HG03469 (cell line): ENCODE measurements around the gene PRSS33.

Source experiments
- ATAC-seq: cut with Tn5 transposase; IDR thresholded peaks from one replicate; pipeline ENCODE4 v1.9.1; 2021; ENCODE audit warnings: mild to moderate bottlenecking, moderate library complexity, moderate number of reproducible peaks; ENCODE audit not compliant: unreplicated experiment

Gene PRSS33

DNA sequence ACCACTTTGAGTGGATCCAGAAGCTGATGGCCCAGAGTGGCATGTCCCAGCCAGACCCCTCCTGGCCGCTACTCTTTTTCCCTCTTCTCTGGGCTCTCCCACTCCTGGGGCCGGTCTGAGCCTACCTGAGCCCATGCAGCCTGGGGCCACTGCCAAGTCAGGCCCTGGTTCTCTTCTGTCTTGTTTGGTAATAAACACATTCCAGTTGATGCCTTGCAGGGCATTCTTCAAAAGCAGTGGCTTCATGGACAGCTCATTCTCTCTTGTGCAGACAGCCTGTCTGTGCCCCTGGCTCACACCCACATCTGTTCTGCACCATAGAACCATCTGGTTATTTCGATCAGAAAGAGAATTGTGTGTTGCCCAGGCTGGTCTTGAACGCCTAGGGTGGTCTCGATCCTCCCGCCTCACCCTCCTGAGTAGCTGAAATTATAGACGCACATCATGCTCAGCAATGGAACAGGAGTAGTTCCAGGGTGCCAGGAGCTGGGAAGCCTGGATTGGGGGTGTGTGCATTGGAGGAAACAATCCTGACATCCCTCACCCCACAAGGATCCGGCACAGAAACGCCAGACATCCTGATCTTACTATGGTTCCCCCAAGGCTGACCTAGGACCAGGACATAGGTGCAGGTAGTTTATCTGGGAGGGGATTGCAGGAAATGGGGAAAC, 34.3 kb upstream of the PRSS33 start:
- ATAC-seq, result no peak

DNA sequence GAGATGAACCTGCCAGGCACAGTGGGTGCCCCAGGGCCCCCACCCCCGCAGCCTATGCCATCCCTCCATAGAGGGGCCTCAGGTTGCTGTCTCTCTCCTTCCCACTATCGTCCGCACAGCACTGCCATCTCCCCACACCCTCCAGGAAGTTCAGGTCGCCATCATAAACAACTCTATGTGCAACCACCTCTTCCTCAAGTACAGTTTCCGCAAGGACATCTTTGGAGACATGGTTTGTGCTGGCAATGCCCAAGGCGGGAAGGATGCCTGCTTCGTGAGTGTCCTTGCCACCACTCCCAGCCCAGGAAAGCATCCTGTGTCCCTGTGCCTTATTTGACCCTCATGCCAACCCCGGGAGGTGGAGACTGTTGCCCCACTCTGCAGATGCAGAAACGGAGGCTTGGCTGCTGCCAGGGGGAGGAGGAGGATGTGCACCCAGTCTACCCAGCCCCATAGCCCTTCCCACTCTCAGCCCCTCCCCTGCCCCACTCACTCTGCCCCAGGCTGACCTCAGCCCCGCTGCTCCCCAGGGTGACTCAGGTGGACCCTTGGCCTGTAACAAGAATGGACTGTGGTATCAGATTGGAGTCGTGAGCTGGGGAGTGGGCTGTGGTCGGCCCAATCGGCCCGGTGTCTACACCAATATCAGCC, 33.6 kb upstream of the PRSS33 start:
- no peak for ATAC-seq

DNA sequence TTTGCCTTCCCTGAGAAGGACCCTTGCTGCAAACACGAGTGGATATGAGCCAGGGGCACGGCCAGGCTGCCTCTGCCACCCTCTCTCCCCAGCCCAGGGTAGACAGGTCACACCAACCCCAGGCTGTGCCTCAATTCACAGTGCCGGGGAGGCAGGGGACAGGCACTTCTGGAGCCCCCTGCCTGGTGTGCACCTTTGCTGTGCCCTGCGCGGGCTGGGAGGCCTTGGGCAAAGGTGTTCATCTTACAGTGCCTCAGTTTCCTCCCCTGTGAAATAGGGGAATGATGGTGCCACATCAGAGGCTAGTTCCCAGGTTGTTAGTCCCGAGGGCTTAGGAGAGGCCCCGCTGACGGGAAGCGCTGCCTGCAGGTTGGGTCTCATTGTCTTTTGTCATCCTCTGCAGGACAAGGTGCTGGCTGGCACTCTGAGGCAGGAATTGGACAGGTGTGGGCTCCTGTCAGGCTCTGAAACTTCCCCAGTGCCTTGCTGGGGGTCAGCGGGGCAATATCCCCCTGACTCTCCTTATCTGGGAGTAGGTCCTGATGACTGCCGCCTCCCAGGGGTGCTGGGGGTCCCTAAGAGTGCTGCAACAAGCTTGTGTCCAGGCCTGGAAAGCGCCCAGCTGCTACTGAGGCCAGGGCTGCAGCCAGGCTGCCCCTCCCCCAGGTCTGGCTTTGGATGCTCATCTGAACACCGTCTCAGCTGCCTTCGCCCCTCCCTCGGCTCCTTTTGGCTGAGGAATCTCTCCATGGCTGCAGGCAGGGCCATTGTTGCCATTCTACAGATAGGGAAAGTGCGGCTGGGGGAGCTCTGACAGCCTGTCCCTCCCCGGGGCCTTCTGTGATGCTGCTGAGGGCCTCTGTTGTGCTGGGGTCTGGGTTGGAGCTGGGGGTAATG, 32.8 kb upstream of the PRSS33 start:
- ATAC-seq, result no peak

GRCh38 chr16:2819179-2819938, 32.0 kb upstream of the PRSS33 start:
- ATAC-seq, result no peak

GRCh38 chr16:2818272-2818876, 31.0 kb upstream of the PRSS33 start:
- no peak for ATAC-seq

- no peak for ATAC-seq
These were observed 30.2 kb upstream of the PRSS33 start for GRCh38 chr16:2817340-2818271.

GRCh38 chr16:2816751-2817339, 29.5 kb upstream of the PRSS33 start, which contains the start of gene PRSS21:
Gene PRSS21 (plus strand): TSS chr16:2817237. CDS start chr16:2817269, 32 bp downstream.
- ATAC-seq, result no peak

GRCh38 chr16:2815299-2815771, 28.0 kb upstream of the PRSS33 start:
- no peak for ATAC-seq

DNA sequence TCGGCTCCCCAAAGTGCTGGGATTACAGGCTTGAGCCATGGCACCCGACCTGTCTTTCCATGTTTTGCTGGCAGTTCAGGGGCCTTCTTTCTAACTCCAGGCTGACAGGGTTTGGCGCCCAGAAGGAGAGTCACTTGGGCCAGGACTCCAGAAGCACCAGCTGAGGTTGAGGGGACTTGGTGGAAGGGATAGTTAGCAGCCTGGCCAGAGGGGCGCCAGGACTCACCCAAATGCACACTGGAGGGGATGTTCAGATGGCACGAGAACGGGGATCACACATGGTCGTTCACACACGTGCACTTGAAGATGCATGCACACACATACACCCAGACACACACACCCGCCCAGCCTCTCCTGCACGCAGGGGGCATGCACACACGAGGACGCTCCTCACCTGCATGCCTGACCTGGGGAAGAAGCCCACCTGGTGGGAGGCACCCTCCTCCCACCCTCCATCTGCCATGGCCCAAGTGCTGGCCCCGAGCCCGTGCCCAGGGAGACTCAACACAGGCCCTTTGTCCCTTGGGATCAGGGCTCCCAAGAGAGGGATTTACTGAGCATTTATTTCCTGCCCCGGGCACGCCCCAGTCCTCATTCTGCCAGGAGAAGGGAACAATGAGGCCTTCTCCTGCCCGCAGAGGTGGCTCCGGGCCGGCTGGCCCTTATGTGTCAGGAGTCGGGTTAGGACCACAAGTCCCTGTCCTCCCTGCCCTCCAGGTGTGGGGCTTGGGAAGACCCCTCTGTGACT, 27.4 kb upstream of the PRSS33 start:
- ATAC-seq, result no peak

- ATAC-seq, result no peak
These were observed 26.4 kb upstream of the PRSS33 start for GRCh38 chr16:2813771-2814221.

DNA sequence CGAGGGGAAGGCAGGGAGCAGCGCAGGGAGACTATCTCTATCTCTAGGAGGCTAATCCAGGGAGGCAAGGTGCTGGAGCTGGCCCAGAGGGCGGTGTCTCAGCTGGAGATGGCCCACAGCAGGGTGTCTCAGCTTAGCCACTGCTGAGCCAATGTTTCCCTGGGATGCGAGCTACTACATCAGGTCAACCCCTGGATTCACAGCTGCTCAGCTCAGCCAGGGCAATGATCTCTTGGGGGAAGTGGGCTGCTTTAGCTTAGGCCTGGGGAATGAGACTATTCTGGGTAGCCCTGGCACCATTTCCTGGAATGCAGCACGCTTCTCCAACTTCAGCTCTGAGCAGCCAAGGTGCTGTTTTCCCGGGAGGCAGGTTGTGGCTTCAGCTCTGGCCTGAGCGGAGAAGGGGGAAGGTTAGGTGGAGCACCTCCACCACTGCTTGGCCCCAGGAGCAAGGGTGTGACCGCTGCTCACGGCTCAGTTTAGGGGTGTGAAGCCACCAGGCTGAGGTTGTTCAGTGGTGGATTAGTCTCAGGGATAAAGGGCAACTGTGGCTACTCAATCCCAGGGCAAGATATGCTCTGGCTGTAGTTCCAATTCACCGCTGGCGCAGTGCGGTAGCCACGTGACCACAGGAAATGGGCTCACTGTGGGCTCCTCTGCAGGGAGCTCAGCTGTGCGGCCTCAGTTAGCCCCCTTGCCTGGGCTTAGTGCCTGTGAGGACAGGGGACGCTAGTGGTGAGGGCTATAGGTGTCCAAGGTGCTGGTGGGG, 24.5 kb upstream of the PRSS33 start:
- ATAC-seq, result no peak

DNA sequence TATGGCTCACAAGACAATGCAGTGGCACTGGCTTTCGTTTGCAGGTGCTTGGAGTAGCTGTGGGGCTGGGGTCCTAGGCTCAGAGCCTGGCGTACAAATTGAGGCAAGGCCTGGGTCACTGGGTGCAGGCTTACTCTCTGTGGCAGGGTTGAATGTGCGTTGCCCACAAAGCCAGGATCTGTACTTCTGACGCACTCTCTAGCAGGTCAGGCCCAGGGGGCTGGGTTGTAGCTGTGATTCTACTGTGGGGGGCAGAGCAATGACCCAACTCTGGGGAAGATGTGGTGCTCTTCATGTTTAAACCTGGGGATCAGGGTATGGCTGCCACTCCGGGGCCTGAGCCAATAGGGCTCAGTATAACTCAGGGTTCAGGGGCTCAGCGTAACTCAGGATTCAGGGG, 23.3 kb upstream of the PRSS33 start:
- ATAC-seq, result no peak

DNA sequence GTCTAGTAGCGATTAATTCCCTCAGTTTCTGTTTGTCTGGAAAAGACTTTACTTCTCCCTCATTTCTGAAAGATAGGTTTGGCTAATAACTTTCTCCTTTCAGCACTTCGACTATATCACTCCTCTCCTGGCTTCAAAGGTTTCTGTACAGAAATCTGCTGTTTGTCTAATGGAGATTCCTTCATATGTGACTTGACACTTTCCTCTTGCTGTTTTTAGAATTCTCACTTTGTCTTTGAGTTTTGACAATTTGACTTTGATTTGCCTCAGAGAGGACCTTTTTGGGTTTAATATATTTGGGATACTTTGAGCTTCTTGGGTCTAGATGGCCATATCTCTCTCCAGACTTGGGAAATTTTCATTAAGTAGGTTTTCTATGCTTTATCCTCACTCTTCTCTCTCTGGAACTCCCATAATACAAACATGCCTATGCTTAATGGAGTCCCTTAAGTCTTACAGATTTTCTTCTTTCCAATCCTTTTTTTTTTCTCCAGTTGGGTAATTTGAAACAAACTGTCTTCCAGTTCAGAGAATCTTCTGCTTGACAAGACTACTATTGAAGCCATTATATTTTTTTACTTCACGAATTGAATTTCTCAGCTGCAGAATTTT, 21.9 kb upstream of the PRSS33 start:
- ATAC-seq, result no peak

DNA sequence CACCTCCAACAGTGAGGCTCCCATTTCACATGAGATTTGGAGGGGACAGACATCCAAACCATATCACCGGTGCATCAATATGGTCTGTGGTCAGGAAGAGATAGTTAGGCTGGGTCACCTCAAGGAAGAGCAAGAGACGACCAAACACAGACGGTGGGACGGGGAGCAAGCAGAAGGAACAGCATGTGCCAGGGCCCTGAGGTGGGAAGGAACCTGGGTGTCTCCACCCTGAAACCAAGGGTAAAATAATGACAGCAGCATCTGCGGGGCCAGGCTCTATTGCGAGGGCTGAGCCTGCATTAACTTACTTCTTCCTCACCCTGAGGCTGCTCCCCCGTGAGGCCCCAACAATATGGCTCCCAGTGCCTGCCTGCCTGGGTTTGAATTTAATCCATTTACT, 20.8 kb upstream of the PRSS33 start:
- no peak for ATAC-seq

DNA sequence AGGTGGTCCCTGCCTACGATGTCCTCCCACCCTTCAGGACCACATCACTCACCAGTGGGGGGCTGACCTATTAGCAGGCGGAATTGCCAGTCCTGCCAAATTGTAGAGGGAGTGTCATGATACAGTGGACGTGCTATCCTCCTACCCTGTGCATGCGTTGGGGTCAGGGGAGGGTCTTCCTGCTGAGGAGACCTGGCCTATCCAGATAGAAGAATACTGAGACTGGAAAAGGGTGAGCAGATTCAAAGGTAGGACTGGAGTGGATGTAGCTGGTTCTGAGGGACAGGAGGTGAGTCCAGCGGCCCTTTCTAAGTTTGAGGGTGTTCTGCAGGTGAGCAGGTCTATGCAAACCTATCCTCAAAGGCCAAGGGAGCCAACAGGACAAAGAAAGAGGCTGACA, 18.9 kb upstream of the PRSS33 start:
- no peak for ATAC-seq

- no peak for ATAC-seq
These were observed 17.4 kb upstream of the PRSS33 start for GRCh38 chr16:2804728-2805127.
